Fibroblast of gingiva (primary cell): ENCODE results near the gene BMPR1A.

Experiments
- DNase-seq: peaks from one replicate; pipeline ENCODE4 v3.0.0-alpha.2; 2011; ENCODE audit warnings: low read depth

BMPR1A gene

DNA sequence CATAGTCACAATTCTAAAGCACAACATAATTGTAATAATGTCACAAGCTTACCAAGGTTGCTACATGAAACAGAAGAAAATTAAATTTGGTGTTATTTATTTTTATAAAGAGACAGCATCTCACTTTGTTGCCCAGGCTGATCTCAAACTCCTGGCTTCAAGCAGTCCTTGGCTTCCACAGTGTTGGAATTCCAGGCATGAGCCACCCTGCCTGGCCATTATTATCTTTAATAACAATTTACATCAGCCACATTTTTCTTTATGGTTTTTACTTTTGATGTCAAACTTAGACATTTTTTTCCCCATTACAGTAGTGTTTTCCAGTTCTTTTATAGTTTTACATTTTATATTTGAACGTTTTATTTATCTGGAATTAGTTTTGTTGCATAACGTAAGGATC, 46.7 kb downstream of the BMPR1A start:
- peak; percentile 40 for DNase-seq

DNA sequence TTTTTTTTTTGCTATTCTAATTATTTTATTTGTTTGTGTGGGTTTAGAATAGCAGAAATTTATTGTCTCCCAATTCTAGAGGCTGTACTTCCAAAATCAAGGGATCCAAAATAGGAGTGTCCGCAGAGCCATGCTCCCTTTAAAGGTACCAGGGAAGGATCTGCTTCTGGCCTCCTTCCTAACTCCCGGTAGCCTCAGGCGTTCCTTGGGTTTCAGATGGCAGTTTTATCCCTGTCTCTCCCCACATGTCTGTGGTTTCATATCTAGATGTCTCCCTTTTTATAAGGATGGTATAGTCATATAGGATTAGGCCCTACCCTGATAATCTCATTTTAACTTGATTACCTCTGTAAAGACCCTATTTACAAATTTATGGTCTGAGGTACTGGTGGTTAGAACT, 48.4 kb downstream of the BMPR1A start:
- DNase-seq, result no peak

DNA sequence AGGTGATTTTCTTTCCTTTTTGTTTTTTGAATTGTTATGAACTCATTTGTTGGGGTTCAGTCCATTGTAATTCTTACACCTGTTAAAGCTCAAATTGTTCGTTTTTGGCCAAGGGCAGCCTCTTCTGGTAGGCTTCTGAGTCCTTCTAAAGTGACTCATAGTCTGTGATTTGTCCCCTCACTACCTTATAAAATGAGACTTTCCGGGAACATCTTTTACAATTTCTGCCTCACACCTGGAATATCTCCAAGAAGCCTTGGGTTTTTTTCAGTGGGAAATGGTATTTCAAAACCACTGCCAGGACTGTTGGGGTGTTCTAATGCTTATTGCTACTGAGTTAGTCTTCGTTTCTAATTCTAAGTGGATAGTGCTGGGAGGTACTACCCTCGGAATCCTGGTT, 56.7 kb downstream of the BMPR1A start:
- no peak for DNase-seq

DNA sequence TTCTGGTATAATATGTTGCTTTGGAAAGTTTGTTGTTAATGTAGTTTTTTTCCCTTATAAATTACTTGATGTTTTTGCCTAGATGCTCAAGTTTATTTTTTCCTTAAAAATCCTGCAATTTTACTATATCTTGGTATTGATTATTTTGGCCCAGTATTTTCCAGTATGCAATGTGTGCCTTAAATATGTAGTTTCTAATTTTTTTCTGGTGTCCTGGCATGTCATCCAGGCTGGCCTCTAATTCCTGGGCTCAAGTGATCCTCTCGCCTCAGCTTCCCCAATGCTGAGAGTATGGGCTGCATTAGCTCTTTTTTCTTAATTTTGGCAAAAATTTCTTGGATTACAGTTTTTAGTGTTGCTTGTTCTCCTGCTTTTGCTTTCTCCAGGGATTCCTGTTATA, 57.6 kb downstream of the BMPR1A start:
- no peak for DNase-seq

DNA sequence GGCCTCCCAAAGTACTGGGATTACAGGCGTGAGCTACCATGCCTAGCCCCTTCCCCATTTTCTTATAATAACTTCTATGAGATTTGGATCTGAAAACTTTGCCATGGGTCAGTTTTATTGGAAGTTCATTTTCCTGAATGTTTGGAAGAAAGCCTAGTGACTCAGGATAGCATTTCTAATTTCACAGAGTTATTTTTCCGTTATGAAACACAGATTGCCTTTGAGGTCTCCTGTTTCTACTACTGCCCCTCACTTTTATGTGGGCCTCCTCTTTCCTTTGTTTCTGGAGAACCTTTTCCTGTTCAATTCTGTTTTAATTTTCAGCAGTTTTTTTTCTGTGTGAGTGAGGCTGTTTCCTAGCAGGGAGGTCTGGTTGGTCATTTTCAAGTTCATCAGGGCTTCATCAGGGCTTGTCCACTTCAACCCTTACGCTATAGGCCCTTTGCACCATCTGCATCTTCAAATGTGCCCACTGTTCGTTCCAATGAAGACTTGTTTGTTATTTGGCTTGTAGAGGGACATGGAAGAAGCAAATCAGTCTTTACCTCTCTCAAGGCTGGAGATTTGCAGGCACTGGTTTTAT, 58.7 kb downstream of the BMPR1A start:
- DNase-seq, result peak; percentile 45

DNA sequence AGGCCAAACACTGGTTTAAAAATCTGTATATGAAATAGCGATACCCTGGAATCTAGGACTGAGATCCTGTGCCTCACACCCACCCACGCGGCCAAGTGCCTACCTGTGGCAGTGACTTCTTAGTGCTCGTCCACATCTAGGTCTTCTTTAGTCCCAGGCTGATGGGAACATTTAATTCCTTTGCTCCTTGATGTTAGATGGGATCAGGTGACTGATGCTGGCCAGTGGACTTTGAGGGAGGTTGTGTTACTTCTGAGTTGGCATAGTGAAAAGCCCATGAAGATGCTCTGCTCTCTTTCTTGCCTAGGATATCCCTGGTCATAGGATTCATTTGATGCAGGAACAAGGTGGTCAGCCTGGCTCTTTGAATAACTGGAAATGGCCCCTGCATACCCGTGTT, 59.2 kb downstream of the BMPR1A start:
- DNase-seq, result no peak

DNA sequence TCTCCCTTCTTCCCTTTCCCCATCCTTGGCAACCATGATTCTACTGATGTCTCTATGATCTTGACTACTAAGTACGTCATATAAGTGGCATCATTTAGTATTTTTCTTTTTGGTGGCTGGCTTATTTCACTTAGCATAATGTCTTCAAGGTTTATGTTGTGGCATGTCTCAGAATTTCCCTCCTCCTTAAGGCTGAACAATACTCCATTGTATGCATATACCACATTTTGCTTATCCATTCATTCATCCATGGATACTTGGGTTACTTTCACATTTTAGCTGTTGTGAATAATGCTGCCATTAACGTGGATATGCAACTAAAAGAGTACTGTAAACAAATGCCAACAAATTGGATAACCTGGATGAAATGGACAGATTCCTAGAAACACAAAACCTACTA, 60.8 kb downstream of the BMPR1A start:
- DNase-seq, result no peak

DNA sequence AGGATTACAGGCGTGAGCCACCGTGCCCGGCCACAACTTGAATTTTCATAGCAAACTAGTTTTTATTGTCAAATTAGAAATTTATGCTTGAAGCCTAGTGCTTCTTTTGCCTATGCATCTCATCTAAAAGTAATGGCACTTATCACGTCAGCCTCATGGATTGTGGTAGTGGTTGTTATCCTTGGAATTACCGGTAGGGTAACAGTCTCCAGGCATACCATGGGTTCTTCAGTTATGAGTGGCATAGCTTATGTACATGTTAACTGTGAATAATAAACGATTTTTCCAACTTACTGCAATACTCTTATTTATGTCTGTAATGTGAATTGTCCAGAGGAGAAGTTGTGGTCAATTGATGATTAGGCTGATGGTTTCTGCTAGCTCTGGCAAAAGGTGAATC, 63.1 kb downstream of the BMPR1A start:
- no peak for DNase-seq

DNA sequence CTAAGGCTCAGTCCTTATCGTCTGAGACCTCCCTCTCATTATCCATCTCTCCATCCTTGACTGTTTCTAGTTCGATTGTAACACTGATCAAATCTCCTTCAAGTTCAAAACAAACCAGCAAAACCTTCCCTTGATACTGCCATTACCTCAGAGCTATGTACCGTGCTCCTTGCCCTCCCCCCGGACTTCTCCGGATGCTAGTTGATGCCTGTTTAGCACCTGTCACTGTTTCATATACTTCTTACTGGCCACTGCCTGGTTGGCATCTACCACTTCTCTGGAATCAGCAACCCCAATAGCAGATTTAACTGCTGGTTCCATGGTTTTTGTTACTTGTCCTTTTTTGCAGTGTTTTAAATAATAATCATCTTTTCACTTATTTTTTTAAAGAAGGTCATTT, 64.1 kb downstream of the BMPR1A start:
- DNase-seq, result no peak

DNA sequence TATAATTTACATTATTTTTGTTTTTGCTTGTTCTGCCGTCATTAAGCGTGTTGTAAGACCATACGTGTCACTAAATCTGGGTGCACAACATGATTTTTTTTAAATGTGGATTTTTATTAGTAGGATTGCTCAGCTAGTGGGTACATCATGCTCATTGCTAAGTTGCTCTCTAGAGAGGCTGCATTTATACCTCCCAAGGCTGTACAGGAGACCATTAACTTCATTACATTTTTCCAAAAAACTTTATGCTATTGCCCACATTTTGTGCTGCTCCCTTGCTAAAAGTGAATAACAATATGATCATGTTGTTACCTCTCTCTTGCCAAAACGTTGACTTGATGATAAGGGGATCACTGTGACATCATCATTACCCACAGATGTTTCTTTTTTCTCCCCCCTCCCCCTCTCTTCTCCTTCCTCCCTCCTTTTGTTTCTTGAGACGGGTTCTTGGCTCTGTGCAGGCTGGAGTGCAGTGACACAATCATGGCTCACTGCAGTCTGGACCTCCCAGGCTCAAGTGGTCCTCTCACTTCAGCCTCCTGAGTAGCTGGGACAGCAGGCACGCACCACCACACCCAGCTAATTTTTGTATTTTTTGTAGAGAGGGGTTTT, 65.1 kb downstream of the BMPR1A start:
- DNase-seq, result no peak

DNA sequence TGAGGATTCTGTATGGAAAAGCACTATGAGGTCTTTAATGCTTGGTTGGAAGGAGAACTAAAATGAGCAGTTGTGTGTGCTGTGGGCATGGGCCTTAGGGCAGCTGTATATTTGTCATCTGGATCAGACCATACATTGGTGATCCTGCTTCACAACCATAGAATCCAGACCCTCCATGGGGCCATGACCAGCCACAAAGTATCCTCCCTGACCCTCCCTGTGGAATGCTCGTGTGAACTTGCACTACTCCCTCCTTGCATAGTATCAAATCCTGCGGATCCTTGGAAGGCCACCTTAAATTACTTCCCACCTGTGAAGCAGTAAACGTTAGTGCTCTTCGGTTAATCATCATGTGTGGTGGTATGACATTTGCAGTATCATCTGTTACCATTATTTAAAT, 67.1 kb downstream of the BMPR1A start:
- DNase-seq, result no peak

DNA sequence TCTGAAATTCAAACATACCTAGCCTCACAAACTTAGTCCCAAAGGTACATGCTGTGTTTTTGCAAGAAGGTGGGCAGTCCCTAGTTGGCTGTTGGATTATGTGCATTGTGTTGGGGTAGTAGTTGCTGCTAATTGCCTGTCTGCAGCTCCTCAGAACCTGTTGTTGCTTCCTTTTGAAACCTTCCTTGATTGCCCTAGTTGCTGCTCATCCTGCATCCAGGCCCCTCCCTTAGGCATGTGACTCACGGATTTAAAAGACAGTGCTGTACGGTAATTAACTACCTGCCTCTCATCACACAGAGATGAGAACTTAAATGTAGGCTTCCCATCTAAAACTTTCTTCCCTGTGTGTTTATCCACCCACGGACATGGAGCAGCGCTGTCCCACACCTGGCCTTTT, 67.7 kb downstream of the BMPR1A start:
- DNase-seq, result no peak

DNA sequence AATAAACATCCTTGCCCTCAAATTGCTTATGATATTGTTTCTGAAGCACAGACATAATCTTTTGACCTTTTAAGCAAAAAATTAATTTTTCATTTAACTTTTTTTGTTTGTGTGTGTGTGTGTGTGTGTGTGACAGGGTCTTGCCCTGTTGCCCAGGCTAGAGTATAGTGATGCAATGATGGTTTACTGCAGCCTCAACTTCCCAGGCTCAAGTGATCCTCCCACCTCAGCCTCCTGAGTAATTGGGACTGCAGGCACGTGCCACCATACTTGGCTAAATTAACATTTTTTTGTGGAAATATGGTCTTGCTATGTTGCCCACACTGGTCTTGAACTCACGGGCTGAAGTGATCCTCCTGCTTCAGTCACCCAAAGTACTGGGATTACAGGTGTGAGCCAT, 68.9 kb downstream of the BMPR1A start:
- no peak for DNase-seq

DNA sequence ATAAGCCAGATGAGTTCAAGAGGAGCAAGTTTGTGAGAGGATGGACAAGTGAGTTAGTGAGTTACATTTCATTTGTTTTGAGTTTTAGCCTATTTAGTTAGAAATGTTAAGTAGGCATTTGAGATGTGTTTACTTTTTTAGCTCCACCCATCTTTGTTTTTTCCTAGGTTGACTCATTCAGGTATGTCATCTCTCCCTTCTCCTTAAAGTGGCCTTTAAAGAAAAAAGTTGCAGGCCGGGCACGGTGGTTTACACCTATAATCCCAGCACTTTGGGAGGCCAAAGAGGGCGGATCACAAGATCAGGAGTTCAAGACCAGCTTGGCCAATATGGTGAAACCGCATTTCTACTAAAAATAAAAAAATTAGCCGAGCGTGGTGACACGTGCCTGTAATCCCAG, 71.2 kb downstream of the BMPR1A start:
- DNase-seq, result no peak

DNA sequence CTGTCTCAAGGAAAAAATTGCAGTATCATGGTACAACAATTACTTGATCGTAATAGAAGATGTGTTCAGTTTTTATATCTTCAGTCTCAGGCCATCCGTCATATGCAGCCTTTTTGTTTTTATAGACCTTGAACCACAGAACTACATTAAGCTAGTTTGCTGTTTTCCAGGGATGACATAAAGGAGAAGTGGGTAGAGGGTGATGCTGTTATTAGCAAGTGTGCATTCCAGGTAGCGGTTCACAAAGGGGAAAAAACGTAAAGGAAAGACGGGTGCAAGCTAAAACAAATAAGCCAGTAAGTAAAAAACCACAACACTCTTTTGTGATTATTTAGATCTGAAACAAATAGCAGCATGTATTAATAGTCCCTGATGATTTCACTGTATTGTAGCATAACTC, 71.7 kb downstream of the BMPR1A start:
- DNase-seq, result no peak

DNA sequence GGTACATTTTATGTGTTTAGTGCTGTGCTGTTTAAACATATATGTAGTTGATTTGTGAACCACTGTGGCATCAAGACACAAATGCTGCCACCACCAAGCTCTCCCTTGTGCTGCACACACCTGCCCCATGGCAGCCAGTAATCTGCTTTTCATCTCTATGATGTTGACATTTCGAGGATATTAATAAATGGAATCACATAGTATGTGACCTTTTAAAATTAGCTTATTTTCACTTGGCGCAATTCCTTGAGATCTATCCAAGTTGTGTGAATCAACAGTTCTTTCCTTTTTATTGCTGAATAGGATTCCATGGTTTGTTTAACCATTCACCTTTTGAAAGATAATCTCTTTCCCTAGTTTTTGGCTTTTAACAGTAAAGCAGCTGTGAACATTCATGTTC, 73.1 kb downstream of the BMPR1A start:
- DNase-seq, result peak; percentile 26

DNA sequence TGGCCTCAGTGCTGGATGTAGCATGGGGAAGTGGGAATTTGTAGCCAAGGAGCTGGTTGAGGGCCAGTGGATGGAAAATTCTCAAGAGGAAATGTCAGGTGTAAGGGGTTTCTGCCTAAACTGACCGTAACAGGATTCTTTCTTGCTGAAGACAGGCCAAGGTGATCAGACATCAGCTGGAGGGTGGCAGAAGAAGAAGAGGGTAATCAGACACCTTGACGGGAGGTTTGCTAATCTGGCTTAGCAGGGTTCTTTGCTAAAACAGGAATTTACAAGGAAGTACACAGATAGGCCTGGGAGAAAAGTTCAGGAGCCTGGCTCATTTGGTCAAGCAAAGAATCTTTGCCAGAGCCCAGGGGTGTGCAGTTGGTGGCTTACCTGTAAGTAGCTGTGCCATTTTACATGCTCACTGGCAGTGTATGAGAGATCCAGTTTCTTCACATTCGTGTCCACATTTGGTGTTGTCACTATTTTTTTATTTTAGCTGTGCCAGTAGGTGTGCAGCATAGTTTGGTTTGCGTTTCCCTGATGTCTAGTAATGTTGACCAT, 73.7 kb downstream of the BMPR1A start:
- no peak for DNase-seq

DNA sequence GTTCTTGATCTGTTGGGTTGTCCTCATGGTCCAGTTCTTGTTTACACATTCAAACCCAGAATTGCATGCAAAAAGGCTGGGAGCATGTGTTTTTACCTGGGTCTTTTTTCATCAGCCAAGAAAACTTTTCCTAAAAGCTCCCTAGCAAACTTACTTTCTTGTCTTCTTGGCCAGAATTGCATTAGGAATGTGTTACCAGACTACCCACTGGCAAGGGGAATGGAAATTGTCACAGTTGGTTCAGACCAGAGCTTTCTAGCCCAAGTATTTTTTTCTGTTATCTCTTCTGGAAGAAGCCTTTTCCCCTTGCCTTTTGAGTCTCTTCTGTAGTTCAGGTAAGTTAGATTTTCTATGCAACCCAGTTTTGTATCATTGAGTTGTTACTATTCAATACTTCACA, 77.5 kb downstream of the BMPR1A start:
- no peak for DNase-seq

DNA sequence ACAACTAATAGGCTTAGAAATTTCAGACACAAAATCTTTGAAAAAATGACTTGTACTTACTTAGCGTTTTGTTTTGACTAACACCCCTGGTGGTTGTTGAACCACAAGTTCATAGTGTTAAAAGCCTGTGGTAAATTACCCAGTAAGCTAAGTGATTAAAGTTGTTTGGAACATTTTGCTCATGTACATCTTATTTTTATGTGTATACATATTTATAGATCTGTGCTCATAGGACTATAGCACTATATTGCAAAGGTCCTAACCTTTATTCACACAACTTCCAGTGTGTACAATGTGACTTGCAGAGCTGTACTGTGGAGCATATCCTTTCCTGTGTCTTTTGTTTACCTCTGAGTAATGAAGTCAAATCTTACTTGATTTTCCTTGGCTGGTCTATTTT, 79.6 kb downstream of the BMPR1A start:
- no peak for DNase-seq

DNA sequence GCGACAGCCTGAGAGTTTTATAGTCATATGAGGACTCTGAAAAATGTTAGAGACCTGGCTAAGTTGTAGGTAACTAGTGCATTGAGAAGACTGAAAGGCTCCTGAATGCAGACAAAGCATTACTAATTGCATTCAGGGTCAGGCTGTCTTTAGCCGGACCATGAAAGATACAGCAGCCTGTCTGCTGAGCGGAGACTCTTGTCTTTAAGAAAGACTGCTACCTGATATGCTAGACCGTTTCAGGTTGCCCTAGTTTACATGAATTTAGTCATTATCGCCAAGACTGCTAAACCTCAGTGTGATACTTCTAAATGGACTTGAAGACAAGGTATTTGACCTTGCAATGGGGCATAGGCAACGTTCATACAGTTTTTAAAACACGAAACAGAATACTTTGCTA, 81.2 kb downstream of the BMPR1A start:
- no peak for DNase-seq

DNA sequence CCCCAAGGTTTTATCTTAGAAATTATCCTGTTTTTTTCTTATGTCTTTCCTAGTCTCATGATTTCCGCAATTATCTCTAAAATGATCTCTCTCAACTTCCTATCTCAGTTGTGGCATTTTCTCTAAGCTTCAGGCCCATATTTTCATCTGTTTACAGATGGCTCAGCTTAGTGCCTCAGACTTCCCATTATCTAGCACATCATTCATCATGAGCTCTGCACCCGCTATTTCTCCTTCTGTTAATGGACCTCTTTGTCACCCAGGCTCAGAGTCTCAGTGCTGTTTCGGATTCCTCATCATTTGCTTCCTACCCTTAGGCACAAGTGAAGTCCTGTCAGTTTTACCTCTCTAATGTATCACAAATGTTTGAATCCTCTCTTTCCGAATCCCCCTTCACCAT, 84.1 kb downstream of the BMPR1A start:
- DNase-seq, result no peak

DNA sequence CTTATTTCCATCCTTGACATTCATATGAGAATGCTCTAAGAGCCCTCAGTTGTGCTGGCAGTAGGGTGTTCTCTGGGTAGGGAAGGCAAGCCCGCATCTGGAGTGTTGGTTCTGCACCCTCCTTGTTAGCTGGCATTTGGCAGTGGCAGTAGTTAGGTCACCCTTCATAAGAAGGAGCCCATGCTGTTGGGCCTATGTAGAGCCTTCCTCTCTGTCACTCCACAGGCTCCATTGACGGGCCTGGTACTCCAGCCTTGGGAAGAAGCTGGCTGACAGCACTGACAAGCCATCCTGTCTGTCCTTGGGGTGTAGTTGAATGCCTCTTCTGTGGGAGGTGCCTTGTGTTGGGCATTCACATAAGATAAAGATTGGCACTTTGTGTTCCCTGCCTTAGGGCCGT, 89.7 kb downstream of the BMPR1A start:
- DNase-seq, result no peak

DNA sequence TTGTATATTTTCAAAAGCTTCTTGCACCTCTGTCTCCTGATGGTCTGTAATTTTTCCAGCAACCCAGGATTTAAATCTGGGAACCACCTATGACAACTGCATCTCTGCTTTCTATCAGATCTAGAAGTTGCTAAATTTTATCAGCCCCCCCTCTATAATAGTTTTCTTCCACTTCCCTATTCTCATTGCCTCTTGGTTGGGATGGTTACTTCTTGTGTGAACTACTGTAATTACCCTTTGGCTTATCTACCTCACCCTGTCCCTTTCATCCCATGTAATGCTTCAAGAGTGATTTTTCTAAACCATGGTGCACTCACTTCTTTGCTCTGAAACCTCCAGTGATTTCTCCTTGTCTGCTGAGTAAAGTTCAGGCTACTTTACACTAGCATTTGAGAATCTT, 92.3 kb downstream of the BMPR1A start:
- no peak for DNase-seq

DNA sequence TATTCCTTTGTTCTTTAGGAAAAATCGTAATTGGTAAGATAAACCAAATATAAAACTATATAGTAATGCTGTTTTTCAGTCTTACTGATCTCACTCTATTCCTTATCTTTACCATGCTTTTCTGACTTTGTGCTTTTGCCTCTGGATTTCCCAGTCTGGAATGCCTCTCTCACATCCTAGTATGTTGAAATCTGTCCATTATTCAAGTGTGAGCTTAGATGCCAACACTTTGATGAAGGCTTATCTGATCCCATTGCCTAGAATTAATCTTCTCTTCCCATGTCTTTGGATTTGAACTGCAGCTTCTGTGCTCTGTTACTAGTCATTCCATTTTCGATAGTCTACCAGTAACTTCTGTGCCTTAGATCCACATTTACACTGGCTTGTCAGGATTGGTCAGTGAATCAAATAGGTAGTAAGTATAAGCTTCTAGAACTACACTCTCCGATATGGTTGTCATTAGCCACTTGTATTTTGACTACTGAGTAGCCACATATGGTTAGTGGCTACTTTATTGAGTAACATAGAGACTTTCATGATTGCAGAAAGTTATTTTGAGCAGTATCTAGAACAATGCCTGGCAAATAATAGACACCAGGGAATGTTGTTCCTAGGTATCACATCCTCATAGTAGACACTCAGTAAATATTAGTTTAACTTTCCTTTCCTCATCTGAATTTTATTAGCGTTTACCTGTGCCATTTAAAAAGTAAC, 92.9 kb downstream of the BMPR1A start:
- no peak for DNase-seq
